T-cell (primary cell): ENCODE measurements around the gene GBP4. TPM values are rescaled to one million over a fixed set of nuclear protein-coding genes. Genes with fewer than 3 reads are reported as not detected.

Experiments used
- ATAC-seq, 4 experiments: fragments of 200-7000 bp in 3 of 4; fragments of 150-1000 bp in 1 of 4; cut with Tn5 transposase; replicated peaks in 1 of 4; 1 replicate in 3 of 4; 2 replicates in 1 of 4; pipeline ENCODE4 v1.10.0; 2021; ENCODE audit warnings: moderate library complexity in 3 of 4, mild to moderate bottlenecking in 2 of 4, moderate number of reproducible peaks in 1 of 4
- CTCF ChIA-PET, 2 donors: fragments of 300-600 bp; sonication (Branson Sonifier 250); formaldehyde crosslinking; loops; one replicate each; lab custom pipeline; 2022; ENCODE audit warnings: antibody characterized with exemption in 2 of 2; lab: Charles Lee
- POLR2A ChIA-PET, 2 donors: fragments of 300-600 bp; sonication (Branson Sonifier 250); formaldehyde crosslinking; loops; one replicate each; lab custom pipeline; 2022; ENCODE audit warnings: antibody characterized with exemption in 2 of 2; lab: Charles Lee
- DNase-seq, 35 experiments: peaks; one replicate each; pipeline versions ENCODE4 v3.0.0 to v3.0.0-alpha.2; 2013 to 2023
- H3K27ac ChIP-seq: one replicate; pipeline ENCODE4 v1.5.1; 2013; ENCODE audit warnings: low read length
- H3K27me3 ChIP-seq, 2 experiments: replicated peaks in 1 of 2; 1 replicate in 1 of 2; 2 replicates in 1 of 2; pipeline versions ENCODE4 v1.6.1 to v1.7.0; 2013; ENCODE audit warnings: low read length in 1 of 2, mixed read lengths in 1 of 2; ENCODE audit not compliant: control insufficient read depth in 2 of 2, insufficient read depth in 2 of 2; ENCODE audit errors: extremely low read depth in 1 of 2
- H3K36me3 ChIP-seq, 2 donors: 1 replicate in 1 of 2; 2 replicates in 1 of 2; pipeline versions ENCODE4 v1.6.1 to v1.7.0; 2013; ENCODE audit warnings: low read length in 1 of 2; ENCODE audit not compliant: control insufficient read depth in 2 of 2, insufficient read depth in 1 of 2; ENCODE audit errors: extremely low read depth in 1 of 2
- H3K4me1 ChIP-seq, 2 experiments: 1 replicate in 1 of 2; 2 replicates in 1 of 2; pipeline versions ENCODE4 v1.6.1 to v1.7.0; 2013; ENCODE audit warnings: low read length in 2 of 2, mixed read lengths in 1 of 2; ENCODE audit not compliant: insufficient read depth in 2 of 2, control insufficient read depth in 1 of 2; ENCODE audit errors: extremely low read depth in 1 of 2
- H3K4me3 ChIP-seq, 2 donors: 1 replicate in 1 of 2; 2 replicates in 1 of 2; pipeline versions ENCODE4 v1.5.1 to v1.7.0; 2013; ENCODE audit warnings: mild to moderate bottlenecking in 2 of 2, low read length in 1 of 2, moderate library complexity in 1 of 2; ENCODE audit not compliant: control insufficient read depth in 1 of 2; ENCODE audit errors: extremely low read depth in 1 of 2
- H3K9me3 ChIP-seq: 2 replicates; pipeline ENCODE4 v1.7.0; 2013
- H3K27ac Mint-ChIP-seq, 2 donors: one replicate each; pipeline ENCODE4 v1.8.0; 2020 to 2021; ENCODE audit warnings: mild to moderate bottlenecking in 2 of 2, mixed read lengths in 2 of 2
- H3K27me3 Mint-ChIP-seq, 2 donors: one replicate each; pipeline ENCODE4 v1.8.0; 2021 to 2022; ENCODE audit warnings: mixed read lengths in 2 of 2
- H3K36me3 Mint-ChIP-seq: one replicate; pipeline ENCODE4 v1.8.0; 2021; ENCODE audit warnings: mixed read lengths
- H3K4me1 Mint-ChIP-seq, 3 donors: one replicate each; pipeline ENCODE4 v1.8.0; 2020 to 2022; ENCODE audit warnings: mixed read lengths in 3 of 3, mild to moderate bottlenecking in 1 of 3
- H3K4me3 Mint-ChIP-seq, 3 donors: one replicate each; pipeline ENCODE4 v1.8.0; 2020 to 2022; ENCODE audit warnings: mild to moderate bottlenecking in 3 of 3, mixed read lengths in 3 of 3, moderate library complexity in 3 of 3
- H3K9me3 Mint-ChIP-seq, 3 donors: one replicate each; pipeline ENCODE4 v1.8.0; 2020 to 2022; ENCODE audit warnings: mixed read lengths in 3 of 3
- WGBS: methylation state at CpG from one replicate; pipeline ENCODE4 v1.1.5; 2013; ENCODE audit warnings: missing lambda C conversion rate; ENCODE audit not compliant: insufficient coverage; 5-methylcytosine and 5-hydroxymethylcytosine counted together
- total RNA-seq, 35 experiments: library from RNA in 6 of 35; stranded (reverse) in 6 of 35; fragments of 120-200 nt in 1 of 35; gene quantifications; one replicate each; pipeline versions ENCODE4 v1.2.1 to v1.2.4 and lab custom pipeline; 2013 to 2026

Gene GBP4
- total RNA-seq, 5 donors from 2014 or later (not counting 1 experiment from before 2014, with no cell fraction given), result 24.7 to 61.3 (median 36.5) TPM

- H3K4me1 Mint-ChIP-seq, result peaks cover 7 to 10% (median 9%) of the 10 kb centered on the region in 3 donors
- CTCF ChIA-PET, result no interaction called here
- no peak for DNase-seq
- no peak overlapping the region for H3K27ac Mint-ChIP-seq
- H3K36me3 Mint-ChIP-seq, result peaks cover 3% of the 10 kb centered on the region
- H3K36me3 ChIP-seq, result no peaks in the 10 kb centered on the region
- POLR2A ChIA-PET, result interaction anchor here (0.7 kb wide), 2 partner anchors 24 to 154 kb away, joined by 3 to 4 read pairs; no protein-coding TSS in a partner anchor
- H3K27ac ChIP-seq, result no peak overlapping the region
- ATAC-seq, result no peak
- H3K4me3 Mint-ChIP-seq, result no peak overlapping the region
- peaks cover 1 to 4% of the 10 kb centered on the region in 2 donors for H3K27me3 Mint-ChIP-seq
- 89% methylated on average over 1 of the region's 3 CpGs for WGBS
- no peaks in the 10 kb centered on the region for H3K9me3 Mint-ChIP-seq
- no peak overlapping the region for H3K4me3 ChIP-seq
- H3K27me3 ChIP-seq, result no peaks in the 10 kb centered on the region
- no peaks in the 10 kb centered on the region for H3K4me1 ChIP-seq
- no peaks in the 10 kb centered on the region for H3K9me3 ChIP-seq
These were observed 49.5 kb downstream of the GBP4 start for GRCh38 chr1:89149229-89149628.

- no peak for ATAC-seq
- Mint-ChIP-seq H3K4me3 (no peak overlapping the region), H3K27ac (no peak overlapping the region), H3K36me3 (no peaks in the 10 kb centered on the region), H3K4me1 (peaks cover 7 to 10% (median 9%) of the 10 kb centered on the region in 3 donors), H3K27me3 (peaks cover 1 to 4% of the 10 kb centered on the region in 2 donors), H3K9me3 (no peaks in the 10 kb centered on the region)
- H3K4me3 ChIP-seq, result no peak overlapping the region
- H3K36me3 ChIP-seq, result no peaks in the 10 kb centered on the region
- H3K4me1 ChIP-seq, result no peaks in the 10 kb centered on the region
- WGBS, result 100% methylated on average over 1 of the region's 3 CpGs
- no peak for DNase-seq
- ChIA-PET POLR2A (interaction anchor here (0.6 kb wide), 2 partner anchors 168 to 189 kb away, joined by 3 read pairs; no protein-coding TSS in a partner anchor), CTCF (interaction anchor here in 1 of 2 donors (0.6 to 1.0 kb wide), 2 partner anchors 51 to 110 kb away, joined by 3 to 4 read pairs; no protein-coding TSS in a partner anchor)
- no peaks in the 10 kb centered on the region for H3K27me3 ChIP-seq
- no peak overlapping the region for H3K27ac ChIP-seq
- no peaks in the 10 kb centered on the region for H3K9me3 ChIP-seq
These were observed 50.8 kb downstream of the GBP4 start for GRCh38 chr1:89147678-89148658.

GRCh38 chr1:89146721-89147120 is 52.0 kb downstream of the GBP4 start:
- ATAC-seq, result no peak
- H3K4me3 Mint-ChIP-seq, result no peak overlapping the region
- Histone ChIP-seq H3K4me1 (no peaks in the 10 kb centered on the region), H3K36me3 (no peaks in the 10 kb centered on the region), H3K4me3 (no peak overlapping the region), H3K9me3 (no peaks in the 10 kb centered on the region), H3K27ac (no peak overlapping the region), H3K27me3 (no peaks in the 10 kb centered on the region)
- CTCF ChIA-PET, result no interaction called here
- H3K4me1 Mint-ChIP-seq, result peaks cover 9 to 13% (median 10%) of the 10 kb centered on the region in 3 donors
- H3K9me3 Mint-ChIP-seq, result no peaks in the 10 kb centered on the region
- no peak for DNase-seq
- H3K27ac Mint-ChIP-seq, result no peak overlapping the region
- WGBS, result no CpG with 5 or more reads among the region's 3 CpGs
- H3K27me3 Mint-ChIP-seq, result peaks cover 1 to 4% of the 10 kb centered on the region in 2 donors
- POLR2A ChIA-PET, result no interaction called here
- H3K36me3 Mint-ChIP-seq, result no peaks in the 10 kb centered on the region

GRCh38 chr1:89143484-89143883 is 55.3 kb downstream of the GBP4 start:
- no peaks in the 10 kb centered on the region for H3K4me1 ChIP-seq
- ATAC-seq, result no peak
- H3K9me3 ChIP-seq, result no peaks in the 10 kb centered on the region
- H3K27ac ChIP-seq, result no peak overlapping the region
- no peak overlapping the region for H3K4me3 Mint-ChIP-seq
- H3K27me3 Mint-ChIP-seq, result peaks cover 0 to 1% of the 10 kb centered on the region in 2 donors
- H3K27ac Mint-ChIP-seq, result no peak overlapping the region
- DNase-seq, result no peak
- ChIA-PET POLR2A (no interaction called here), CTCF (no interaction called here)
- no peaks in the 10 kb centered on the region for H3K36me3 Mint-ChIP-seq
- peaks cover 0 to 5% (median 0%) of the 10 kb centered on the region in 3 donors for H3K9me3 Mint-ChIP-seq
- peaks cover 12 to 20% (median 16%) of the 10 kb centered on the region in 3 donors for H3K4me1 Mint-ChIP-seq
- WGBS, result no CpG with 5 or more reads among the region's 2 CpGs
- no peaks in the 10 kb centered on the region for H3K36me3 ChIP-seq
- no peaks in the 10 kb centered on the region for H3K27me3 ChIP-seq
- no peak overlapping the region for H3K4me3 ChIP-seq

- POLR2A ChIA-PET, result interaction anchor here in 1 of 2 donors (0.6 kb wide), 2 partner anchors 146 to 849 kb away, joined by 3 to 6 read pairs; no protein-coding TSS in a partner anchor
- H3K27ac Mint-ChIP-seq, result no peak overlapping the region
- no peaks in the 10 kb centered on the region for H3K36me3 Mint-ChIP-seq
- WGBS, result no CpG with 5 or more reads among the region's 4 CpGs
- H3K27ac ChIP-seq, result no peak overlapping the region
- H3K27me3 Mint-ChIP-seq, result peaks cover 0 to 1% of the 10 kb centered on the region in 2 donors
- ATAC-seq, result no peak
- no peaks in the 10 kb centered on the region for H3K27me3 ChIP-seq
- peaks cover 12 to 20% (median 16%) of the 10 kb centered on the region in 3 donors for H3K4me1 Mint-ChIP-seq
- H3K4me1 ChIP-seq, result no peaks in the 10 kb centered on the region
- no peak overlapping the region for H3K4me3 Mint-ChIP-seq
- no peaks in the 10 kb centered on the region for H3K9me3 ChIP-seq
- H3K4me3 ChIP-seq, result no peak overlapping the region
- CTCF ChIA-PET, result no interaction called here
- no peak for DNase-seq
- no peaks in the 10 kb centered on the region for H3K36me3 ChIP-seq
- peaks cover 0 to 16% (median 7%) of the 10 kb centered on the region in 3 donors for H3K9me3 Mint-ChIP-seq
These were observed 56.6 kb downstream of the GBP4 start for GRCh38 chr1:89142160-89142559.

GRCh38 chr1:89133747-89134146 is 65.0 kb downstream of the GBP4 start:
- ATAC-seq, result no peak
- no peaks in the 10 kb centered on the region for H3K36me3 ChIP-seq
- H3K27me3 ChIP-seq, result peaks cover 0 to 7% of the 10 kb centered on the region in 2 experiments
- no peak for DNase-seq
- Mint-ChIP-seq H3K27me3 (peaks cover 0 to 2% of the 10 kb centered on the region in 2 donors), H3K36me3 (peaks cover 4% of the 10 kb centered on the region), H3K4me3 (no peak overlapping the region), H3K27ac (no peak overlapping the region), H3K9me3 (peaks cover 0 to 28% (median 7%) of the 10 kb centered on the region in 3 donors), H3K4me1 (peaks cover 15 to 21% (median 18%) of the 10 kb centered on the region in 3 donors)
- H3K4me3 ChIP-seq, result no peak overlapping the region
- peaks cover 8 to 10% of the 10 kb centered on the region in 2 experiments for H3K4me1 ChIP-seq
- no peak overlapping the region for H3K27ac ChIP-seq
- POLR2A ChIA-PET, result no interaction called here
- CTCF ChIA-PET, result no interaction called here
- WGBS, result 70% methylated on average over 1 of the region's 1 CpG
- H3K9me3 ChIP-seq, result no peaks in the 10 kb centered on the region
